Rectal smooth muscle tissue (tissue), 1 donor: Measurements from ENCODE around the gene TMEM181.
A peak's percentile ranks its signal among the peaks of the same experiment; 100 is the strongest.

ENCODE experiments used
- H3K27ac ChIP-seq: one replicate; pipeline ENCODE4 v1.7.0; 2013; ENCODE audit warnings: low read depth, low read length, inconsistent platforms
- H3K27me3 ChIP-seq: one replicate; pipeline ENCODE4 v1.7.0; 2013; ENCODE audit warnings: low read length; ENCODE audit not compliant: control insufficient read depth, insufficient read depth
- H3K36me3 ChIP-seq: one replicate; pipeline ENCODE4 v1.7.0; 2013; ENCODE audit warnings: low read length; ENCODE audit not compliant: control insufficient read depth, insufficient read depth
- H3K4me1 ChIP-seq: one replicate; pipeline ENCODE4 v1.7.0; 2013; ENCODE audit warnings: low read length; ENCODE audit not compliant: control insufficient read depth, insufficient read depth
- H3K4me3 ChIP-seq: one replicate; pipeline ENCODE4 v1.7.0; 2013; ENCODE audit warnings: low read length
- H3K9ac ChIP-seq: one replicate; pipeline ENCODE4 v1.7.0; 2013; ENCODE audit warnings: low read length

TMEM181 gene

DNA sequence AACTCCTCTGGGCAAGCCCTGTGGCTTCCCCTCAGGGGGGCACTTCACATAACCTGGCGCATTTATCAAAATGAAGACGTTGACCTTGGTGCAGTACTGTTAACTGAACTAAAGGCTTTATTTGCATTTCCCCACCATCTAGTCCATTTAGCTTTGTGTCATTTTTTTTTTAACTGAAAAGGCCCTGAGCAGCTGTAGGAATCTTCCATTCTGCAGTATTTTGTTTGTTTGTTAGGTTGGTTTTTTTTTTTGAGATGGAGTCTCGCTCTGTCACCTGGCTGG lies 10.7 kb downstream of the TMEM181 start:
- Histone ChIP-seq H3K27ac (no peak overlapping the region), H3K9ac (no peak overlapping the region), H3K4me1 (no peaks in the 10 kb centered on the region), H3K4me3 (no peak overlapping the region), H3K27me3 (no peaks in the 10 kb centered on the region), H3K36me3 (no peaks in the 10 kb centered on the region)

DNA sequence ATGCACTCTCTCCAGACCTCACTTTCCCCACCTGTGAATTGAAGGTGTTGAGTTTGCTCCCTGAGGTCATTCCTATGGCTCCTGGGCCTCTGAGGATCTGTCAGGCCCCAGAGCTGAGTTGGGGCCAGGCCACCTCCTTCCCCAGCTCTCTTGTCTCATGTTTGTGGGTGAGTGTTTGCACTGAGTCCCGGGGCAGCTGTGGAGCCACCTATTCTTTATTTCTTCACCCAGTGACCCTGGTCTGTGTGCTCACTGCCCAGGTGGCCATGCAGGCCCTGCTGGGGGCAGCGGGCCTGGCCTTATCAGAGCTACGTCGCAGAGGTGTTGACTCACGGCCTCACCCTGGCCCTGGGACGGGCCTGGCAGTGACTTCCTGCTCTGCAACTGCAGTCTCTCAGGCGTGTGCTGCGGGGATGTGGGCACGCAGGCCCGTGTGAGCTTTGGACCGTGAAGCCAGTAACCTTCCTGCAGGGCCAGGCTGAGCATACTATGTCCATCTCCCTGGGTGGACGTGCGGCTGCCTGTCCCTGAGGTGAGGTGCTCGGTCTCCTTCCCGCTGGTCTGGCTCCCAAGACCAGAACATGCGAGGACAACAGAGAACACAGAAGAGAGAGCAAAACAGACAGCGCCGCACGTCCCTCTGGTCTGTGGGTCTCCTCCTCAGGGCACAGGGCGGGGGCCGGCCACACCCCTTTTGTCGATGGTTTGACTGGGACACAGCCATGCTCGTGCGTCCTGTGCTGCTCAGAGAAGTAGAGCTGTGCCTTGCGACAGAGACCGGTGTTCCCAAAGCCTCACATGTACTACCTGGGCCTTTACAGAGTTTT lies 12.1 kb downstream of the TMEM181 start:
- Histone ChIP-seq H3K4me3 (no peak overlapping the region), H3K27me3 (no peaks in the 10 kb centered on the region), H3K4me1 (no peaks in the 10 kb centered on the region), H3K27ac (no peak overlapping the region), H3K9ac (no peak overlapping the region), H3K36me3 (no peaks in the 10 kb centered on the region)

GRCh38 chr6:158572653-158573541 lies 13.0 kb downstream of the TMEM181 start:
- Histone ChIP-seq H3K9ac (no peak overlapping the region), H3K36me3 (no peaks in the 10 kb centered on the region), H3K4me3 (peak overlapping the region; percentile 37), H3K27me3 (no peaks in the 10 kb centered on the region), H3K27ac (no peak overlapping the region), H3K4me1 (no peaks in the 10 kb centered on the region)

DNA sequence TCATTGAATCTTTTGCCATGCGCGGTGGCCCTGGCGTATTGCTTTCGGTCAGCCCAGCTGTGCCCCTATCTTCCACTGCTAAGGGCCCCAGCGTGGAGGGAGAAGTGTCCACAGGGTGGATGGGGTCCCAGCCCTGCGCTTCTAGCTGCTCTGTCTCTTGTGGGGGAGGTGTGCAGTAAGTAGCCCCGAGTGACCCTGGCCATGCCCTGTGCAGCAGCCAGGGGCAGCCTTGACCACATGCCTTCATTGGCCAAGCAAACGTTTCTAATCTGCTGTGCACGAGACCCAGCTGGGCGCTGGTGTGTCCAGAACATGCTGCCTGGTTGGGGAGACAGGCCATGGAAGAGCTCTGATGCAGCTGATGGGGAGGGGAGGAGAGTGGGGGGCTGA lies 13.6 kb downstream of the TMEM181 start:
- Histone ChIP-seq H3K9ac (no peak overlapping the region), H3K27ac (no peak overlapping the region), H3K4me1 (no peaks in the 10 kb centered on the region), H3K36me3 (no peaks in the 10 kb centered on the region), H3K4me3 (no peak overlapping the region), H3K27me3 (no peaks in the 10 kb centered on the region)

- H3K36me3 ChIP-seq, result no peaks in the 10 kb centered on the region
- H3K9ac ChIP-seq, result no peak overlapping the region
- H3K27me3 ChIP-seq, result no peaks in the 10 kb centered on the region
- H3K4me3 ChIP-seq, result no peak overlapping the region
- no peaks in the 10 kb centered on the region for H3K4me1 ChIP-seq
- H3K27ac ChIP-seq, result no peak overlapping the region
Measured at GRCh38 chr6:158574800-158575199, 14.9 kb downstream of the TMEM181 start.

GRCh38 chr6:158575550-158575949 lies 15.7 kb downstream of the TMEM181 start:
- Histone ChIP-seq H3K4me3 (no peak overlapping the region), H3K27ac (no peak overlapping the region), H3K4me1 (no peaks in the 10 kb centered on the region), H3K36me3 (no peaks in the 10 kb centered on the region), H3K9ac (no peak overlapping the region), H3K27me3 (no peaks in the 10 kb centered on the region)

DNA sequence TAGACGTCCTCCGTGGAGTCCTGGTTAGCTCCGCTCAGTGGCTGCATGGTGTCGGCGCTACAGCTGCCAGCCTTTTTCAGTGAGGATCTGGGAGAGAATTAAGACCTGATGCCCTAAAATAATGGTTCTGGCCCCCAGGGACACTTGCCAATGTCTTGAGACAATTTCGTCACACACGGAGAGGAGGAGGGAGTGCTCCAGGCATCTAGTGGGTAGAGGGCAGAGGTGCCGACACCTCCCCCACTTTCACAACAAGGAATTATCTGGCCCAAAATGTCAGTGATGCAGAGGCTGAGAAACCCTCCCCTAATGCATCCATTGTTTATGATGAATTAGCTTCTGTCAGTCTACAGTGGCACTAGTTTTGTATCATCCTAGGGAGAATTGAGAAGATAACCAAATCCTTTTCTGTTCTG lies 24.4 kb downstream of the TMEM181 start:
- H3K9ac ChIP-seq, result no peak overlapping the region
- H3K4me1 ChIP-seq, result no peaks in the 10 kb centered on the region
- no peak overlapping the region for H3K4me3 ChIP-seq
- H3K36me3 ChIP-seq, result peaks cover 23% of the 10 kb centered on the region
- no peaks in the 10 kb centered on the region for H3K27me3 ChIP-seq
- no peak overlapping the region for H3K27ac ChIP-seq

DNA sequence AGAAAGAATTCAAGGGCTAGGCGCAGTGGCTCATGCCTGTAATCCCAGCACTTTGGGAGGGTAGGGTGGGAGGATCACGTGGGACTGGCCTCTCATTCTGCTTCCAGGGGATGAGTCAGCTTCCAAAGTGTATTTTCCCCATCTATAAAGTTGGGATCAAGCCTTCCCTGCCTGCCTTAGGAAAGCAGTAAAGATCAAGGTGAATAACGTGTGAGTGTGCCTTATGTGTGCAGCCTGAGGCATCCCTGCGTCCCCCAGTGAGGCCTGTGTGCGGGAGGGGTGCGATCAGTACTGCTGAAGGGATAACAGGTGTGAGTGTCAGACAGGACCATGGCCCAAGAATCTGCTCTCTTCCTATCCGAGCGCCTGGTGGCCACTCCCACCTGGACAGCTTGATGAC lies 26.8 kb downstream of the TMEM181 start:
- Histone ChIP-seq H3K4me3 (no peak overlapping the region), H3K27me3 (no peaks in the 10 kb centered on the region), H3K4me1 (no peaks in the 10 kb centered on the region), H3K27ac (no peak overlapping the region), H3K36me3 (peaks cover 29% of the 10 kb centered on the region), H3K9ac (no peak overlapping the region)

DNA sequence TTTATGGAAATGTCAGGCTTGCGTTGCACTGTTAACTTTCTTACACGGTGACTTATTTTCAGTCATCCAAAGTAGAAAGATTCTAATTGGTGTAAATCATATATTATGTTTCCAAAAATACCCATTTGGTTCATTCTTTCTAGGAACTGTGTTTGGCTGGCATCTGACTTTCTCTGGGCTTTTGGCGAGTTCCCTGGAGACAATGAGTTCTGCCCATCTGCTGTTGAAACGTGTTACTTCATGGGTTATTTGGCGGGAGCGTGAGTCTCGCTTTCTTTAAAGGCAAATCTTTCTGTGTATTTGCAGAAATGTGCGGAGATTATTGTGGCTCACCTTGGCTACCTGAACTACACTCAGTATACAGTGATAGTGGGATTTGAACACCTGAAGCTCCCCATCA lies 29.5 kb downstream of the TMEM181 start:
- Histone ChIP-seq H3K4me1 (no peaks in the 10 kb centered on the region), H3K27me3 (no peaks in the 10 kb centered on the region), H3K9ac (no peak overlapping the region), H3K27ac (no peak overlapping the region), H3K4me3 (no peak overlapping the region), H3K36me3 (peaks cover 28% of the 10 kb centered on the region)

DNA sequence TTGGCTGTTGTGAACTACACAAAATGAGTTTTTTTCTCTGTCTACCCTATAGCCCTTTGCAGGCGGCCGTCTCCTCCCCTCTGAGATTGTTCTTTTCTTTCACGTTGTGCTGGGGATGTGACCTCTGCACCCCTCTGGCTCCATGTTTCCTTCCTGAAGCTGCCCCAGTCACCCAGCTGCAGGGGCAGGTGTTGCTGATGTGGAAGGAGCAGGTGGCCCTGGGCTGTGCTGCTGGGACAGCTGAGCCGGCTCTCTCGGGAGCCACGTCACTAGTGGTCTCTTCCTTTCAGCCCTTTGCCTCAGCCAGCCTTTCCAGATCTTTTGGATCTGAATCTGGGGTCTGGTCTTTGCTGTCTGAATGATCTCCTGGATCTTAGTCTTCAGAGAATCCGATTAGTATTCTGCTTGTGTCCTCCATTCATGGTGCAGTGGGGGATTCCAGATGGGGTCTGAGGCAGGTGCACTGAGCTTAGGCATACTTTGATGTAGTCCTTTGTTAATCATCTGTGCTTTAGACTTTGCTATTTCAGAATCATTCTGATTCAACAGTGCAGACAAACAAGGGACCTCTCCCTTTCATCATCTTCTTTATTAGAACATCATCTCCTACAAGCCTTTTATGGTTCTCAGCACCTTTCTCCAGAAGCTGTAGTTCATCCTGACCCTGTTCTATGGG lies 31.4 kb downstream of the TMEM181 start:
- Histone ChIP-seq H3K27me3 (no peaks in the 10 kb centered on the region), H3K36me3 (peaks cover 19% of the 10 kb centered on the region), H3K9ac (no peak overlapping the region), H3K4me1 (no peaks in the 10 kb centered on the region), H3K27ac (no peak overlapping the region), H3K4me3 (no peak overlapping the region)

DNA sequence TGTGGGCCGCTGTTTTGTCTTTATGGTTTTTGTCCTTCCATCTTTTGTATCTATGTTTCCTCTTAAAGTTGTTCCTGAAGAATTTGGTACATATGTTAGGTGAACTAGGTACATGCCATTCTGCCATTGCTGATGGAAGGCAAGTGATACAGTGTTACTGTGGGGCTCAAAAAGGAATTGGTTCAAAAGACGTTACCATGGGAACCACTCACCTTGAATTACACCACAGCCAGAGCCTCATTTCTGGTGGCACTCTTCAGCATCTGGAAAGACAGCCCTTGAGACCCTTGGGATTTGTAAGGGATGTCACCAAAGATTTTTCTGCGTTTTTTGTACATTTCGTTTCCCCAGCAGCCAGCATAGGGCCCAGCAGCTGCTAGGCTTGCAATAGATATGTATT lies 31.9 kb downstream of the TMEM181 start:
- Histone ChIP-seq H3K27ac (no peak overlapping the region), H3K27me3 (no peaks in the 10 kb centered on the region), H3K36me3 (peaks cover 14% of the 10 kb centered on the region), H3K4me3 (no peak overlapping the region), H3K4me1 (no peaks in the 10 kb centered on the region), H3K9ac (no peak overlapping the region)

DNA sequence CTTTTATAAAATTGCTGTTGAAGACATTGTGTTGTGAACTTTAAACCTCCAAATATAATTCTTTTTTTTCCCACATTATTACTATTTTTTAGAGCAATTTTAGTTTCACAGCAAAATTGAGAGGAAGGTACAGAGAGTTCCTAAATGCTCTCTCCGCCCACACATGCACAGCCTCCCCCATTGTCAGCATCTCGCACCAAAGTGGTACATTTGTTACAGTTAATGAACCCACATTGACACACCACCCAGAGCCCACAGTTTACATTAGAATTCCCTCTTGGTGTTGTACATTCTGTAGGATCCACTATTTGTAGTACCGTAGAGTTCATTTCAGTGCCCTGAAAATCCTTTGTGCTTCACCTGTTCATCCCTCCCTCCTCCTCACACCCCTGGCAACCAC lies 33.8 kb downstream of the TMEM181 start:
- Histone ChIP-seq H3K36me3 (peaks cover 10% of the 10 kb centered on the region), H3K27ac (no peak overlapping the region), H3K4me3 (no peak overlapping the region), H3K9ac (no peak overlapping the region), H3K27me3 (no peaks in the 10 kb centered on the region), H3K4me1 (no peaks in the 10 kb centered on the region)
